Measurements from ENCODE around the gene SPPL3.

The SPPL3 gene

DNA sequence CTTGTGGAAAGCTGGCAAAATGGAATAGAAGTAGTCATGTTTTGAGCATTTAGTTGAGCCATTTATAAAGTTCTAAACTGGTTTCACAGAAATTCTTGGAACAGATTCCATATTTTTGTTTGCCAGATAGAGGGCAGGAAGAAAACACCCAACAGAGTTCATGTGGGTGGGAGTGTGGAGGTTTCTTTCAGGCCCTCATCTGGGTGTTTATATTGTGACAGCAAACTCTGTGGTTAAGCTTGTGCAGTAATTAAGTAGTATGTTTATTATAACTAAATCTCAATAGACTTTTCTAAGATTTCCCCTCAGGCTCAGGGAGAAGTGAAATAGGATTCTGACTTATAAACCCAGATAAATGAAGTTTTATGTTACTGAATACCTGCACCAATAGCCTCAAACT lies 57.4 kb downstream of the SPPL3 start:
- no peak for DNase-seq
- Histone ChIP-seq H3K4me3 (ENCODE audit: low read depth, low read length) (no peak overlapping the region), H3K27ac (no peak overlapping the region), H3K27me3 (replicated peaks) (no peaks in the 10 kb centered on the region), H3K36me3 (replicated peaks) (no peaks in the 10 kb centered on the region)
- in situ Hi-C loops (cut with HindIII; ENCODE audit: low pct_ligation_motif_present, low sequenced_read_pairs) = no loop called here
- TF ChIP-seq, protein P1, sequence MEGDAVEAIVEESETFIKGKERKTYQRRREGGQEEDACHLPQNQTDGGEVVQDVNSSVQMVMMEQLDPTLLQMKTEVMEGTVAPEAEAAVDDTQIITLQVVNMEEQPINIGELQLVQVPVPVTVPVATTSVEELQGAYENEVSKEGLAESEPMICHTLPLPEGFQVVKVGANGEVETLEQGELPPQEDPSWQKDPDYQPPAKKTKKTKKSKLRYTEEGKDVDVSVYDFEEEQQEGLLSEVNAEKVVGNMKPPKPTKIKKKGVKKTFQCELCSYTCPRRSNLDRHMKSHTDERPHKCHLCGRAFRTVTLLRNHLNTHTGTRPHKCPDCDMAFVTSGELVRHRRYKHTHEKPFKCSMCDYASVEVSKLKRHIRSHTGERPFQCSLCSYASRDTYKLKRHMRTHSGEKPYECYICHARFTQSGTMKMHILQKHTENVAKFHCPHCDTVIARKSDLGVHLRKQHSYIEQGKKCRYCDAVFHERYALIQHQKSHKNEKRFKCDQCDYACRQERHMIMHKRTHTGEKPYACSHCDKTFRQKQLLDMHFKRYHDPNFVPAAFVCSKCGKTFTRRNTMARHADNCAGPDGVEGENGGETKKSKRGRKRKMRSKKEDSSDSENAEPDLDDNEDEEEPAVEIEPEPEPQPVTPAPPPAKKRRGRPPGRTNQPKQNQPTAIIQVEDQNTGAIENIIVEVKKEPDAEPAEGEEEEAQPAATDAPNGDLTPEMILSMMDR (IDR thresholded peaks at IDR 0.05; ENCODE audit: low read depth, low read length, missing control alignments) = no peak

DNA sequence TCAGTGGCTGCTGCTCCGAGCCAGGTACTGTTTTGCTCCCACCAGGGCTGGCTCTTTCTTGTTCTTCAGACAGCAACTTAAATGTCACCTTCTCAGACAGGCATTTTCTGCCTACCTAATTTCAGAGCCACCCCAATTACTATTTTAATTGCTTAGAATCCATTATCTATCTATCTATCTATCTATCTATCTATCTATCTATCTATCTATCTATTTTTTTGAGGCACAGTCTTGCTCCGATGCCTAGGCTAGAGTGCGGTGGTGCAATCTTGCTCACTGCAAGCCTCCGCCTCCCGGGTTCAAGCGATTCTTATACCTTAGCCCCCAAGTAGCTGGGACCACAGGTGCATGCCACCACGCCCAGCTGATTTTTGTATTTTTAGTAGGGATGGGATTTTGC lies 58.5 kb downstream of the SPPL3 start:
- DNase-seq = no peak
- Histone ChIP-seq H3K27me3 (replicated peaks) (no peaks in the 10 kb centered on the region), H3K27ac (no peak overlapping the region), H3K36me3 (replicated peaks) (no peaks in the 10 kb centered on the region), H3K4me3 (ENCODE audit: low read depth, low read length) (no peak overlapping the region)
- in situ Hi-C loops (cut with HindIII; ENCODE audit: low pct_ligation_motif_present, low sequenced_read_pairs) = no loop called here
- TF ChIP-seq, protein P1 (IDR thresholded peaks at IDR 0.05; ENCODE audit: low read depth, low read length, missing control alignments) = no peak

DNA sequence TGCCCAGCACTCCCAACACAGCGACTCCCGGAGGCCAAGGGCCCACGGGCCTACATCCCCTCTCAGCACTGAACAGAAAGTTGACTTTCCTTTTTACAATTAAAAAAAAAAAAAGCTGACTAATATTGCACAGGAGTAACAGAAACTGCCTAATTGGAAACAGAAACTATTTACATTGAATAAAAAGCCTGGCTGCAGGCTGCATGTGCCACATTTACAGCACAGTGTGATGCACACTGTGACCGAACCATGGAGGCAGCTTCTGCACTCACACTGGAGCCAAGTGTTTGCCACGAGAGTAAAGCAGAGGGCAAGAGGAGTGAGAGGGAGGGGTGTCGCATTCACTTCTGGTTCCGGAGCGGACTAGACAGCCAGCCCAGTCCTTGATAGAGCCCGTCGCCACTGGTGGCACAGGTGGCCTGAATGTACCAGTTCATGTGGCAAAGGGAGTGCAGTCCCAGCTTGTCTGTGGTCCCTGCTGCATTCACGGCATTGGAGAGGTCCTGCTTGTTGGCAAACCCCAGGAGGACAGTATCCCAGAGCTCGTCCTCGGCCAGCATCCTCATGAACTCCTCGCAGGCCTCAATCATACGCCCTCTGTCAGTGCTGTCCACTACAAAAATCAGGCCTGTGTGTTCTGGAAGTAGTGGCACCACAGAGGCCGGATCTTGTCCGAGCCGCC lies 59.2 kb downstream of the SPPL3 start:
- Histone ChIP-seq H3K36me3 (replicated peaks) (no peaks in the 10 kb centered on the region), H3K27me3 (replicated peaks) (no peaks in the 10 kb centered on the region), H3K4me3 (ENCODE audit: low read depth, low read length) (no peak overlapping the region), H3K27ac (no peak overlapping the region)
- TF ChIP-seq, protein P1 (IDR thresholded peaks at IDR 0.05; ENCODE audit: low read depth, low read length, missing control alignments) = no peak
- DNase-seq = no peak
- in situ Hi-C loops (cut with HindIII; ENCODE audit: low pct_ligation_motif_present, low sequenced_read_pairs) = no loop called here

DNA sequence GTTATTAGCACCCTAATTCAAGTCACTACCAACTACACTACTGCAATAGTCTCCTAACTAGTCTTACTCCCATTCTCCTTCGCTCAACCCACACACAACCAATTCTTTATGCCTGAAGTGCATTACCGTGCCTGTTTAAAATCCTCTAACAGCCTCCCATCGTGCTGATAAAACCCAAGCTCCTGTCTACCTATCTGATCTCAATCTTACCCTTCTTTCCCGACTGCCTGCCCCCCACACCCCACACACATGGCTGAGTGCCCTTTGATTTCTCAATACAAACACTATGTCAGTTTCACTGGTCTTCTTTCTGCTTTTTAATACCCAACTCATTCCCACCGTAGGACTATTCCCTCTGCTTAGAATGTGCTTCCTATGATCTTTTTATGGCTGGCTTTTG lies 59.9 kb downstream of the SPPL3 start:
- in situ Hi-C loops (cut with HindIII; ENCODE audit: low pct_ligation_motif_present, low sequenced_read_pairs) = no loop called here
- no peak for DNase-seq
- Histone ChIP-seq H3K27ac (no peak overlapping the region), H3K36me3 (replicated peaks) (no peaks in the 10 kb centered on the region), H3K4me3 (ENCODE audit: low read depth, low read length) (no peak overlapping the region), H3K27me3 (replicated peaks) (no peaks in the 10 kb centered on the region)
- TF ChIP-seq, protein P1 (IDR thresholded peaks at IDR 0.05; ENCODE audit: low read depth, low read length, missing control alignments) = no peak

DNA sequence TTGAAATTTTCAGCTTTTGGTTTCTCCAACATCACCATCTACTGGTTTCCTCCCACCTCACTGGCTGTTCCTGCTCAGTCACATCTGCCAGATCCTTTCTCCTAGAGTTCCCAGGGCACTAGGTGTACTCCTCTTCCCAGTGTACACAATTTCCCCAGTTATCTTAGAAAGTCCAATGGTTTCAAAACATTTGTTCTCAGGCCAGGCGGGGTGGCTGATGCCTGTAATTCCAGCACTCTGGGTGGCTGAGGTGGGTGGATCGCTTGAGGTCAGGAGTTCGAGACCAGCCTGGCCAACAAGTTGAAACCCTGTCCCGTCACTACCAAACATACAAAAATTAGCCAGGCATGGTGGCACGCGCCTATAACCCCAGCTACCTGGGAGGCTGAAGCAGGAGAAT lies 60.7 kb downstream of the SPPL3 start:
- in situ Hi-C loops (cut with HindIII; ENCODE audit: low pct_ligation_motif_present, low sequenced_read_pairs) = no loop called here
- no peaks in the 10 kb centered on the region for H3K27me3 ChIP-seq (replicated peaks)
- DNase-seq = no peak
- no peak overlapping the region for H3K4me3 ChIP-seq (ENCODE audit: low read depth, low read length)
- H3K27ac ChIP-seq = no peak overlapping the region
- no peaks in the 10 kb centered on the region for H3K36me3 ChIP-seq (replicated peaks)
- TF ChIP-seq, protein P1 (IDR thresholded peaks at IDR 0.05; ENCODE audit: low read depth, low read length, missing control alignments) = no peak

DNA sequence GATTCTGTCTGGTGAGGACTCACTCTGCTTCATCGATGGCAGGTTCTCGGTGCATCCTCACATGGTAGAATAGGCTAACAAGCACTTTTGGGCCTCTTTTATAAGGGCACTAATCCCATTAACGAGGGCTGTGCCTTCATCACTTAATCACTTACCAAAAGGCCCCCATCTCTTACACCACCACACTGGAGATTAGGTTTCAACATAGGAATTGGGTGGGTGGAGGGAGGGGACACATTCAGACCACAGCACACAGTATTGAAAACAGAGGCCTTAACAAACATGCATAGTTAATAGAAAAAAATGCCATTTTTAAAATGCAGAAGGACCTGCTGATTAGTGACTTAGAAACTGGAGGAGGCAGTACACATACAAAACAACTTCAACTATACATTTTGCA lies 61.6 kb downstream of the SPPL3 start:
- no peak for DNase-seq
- Histone ChIP-seq H3K36me3 (replicated peaks) (no peaks in the 10 kb centered on the region), H3K27me3 (replicated peaks) (no peaks in the 10 kb centered on the region), H3K27ac (no peak overlapping the region), H3K4me3 (ENCODE audit: low read depth, low read length) (no peak overlapping the region)
- TF ChIP-seq, protein P1 (IDR thresholded peaks at IDR 0.05; ENCODE audit: low read depth, low read length, missing control alignments) = no peak
- in situ Hi-C loops (cut with HindIII; ENCODE audit: low pct_ligation_motif_present, low sequenced_read_pairs) = no loop called here
